Ectodermal cell (in vitro differentiated cells): ENCODE results near the gene SMIM24.
"Not testable (repeated sequence)": the region's sequence is repeated elsewhere in the genome, so short reads cannot be mapped to it uniquely, and the experiment has no call there.

ENCODE experiments used
- H3K27ac ChIP-seq: 2 replicates; pipeline ENCODE4 v1.7.0; 2013; ENCODE audit warnings: mild to moderate bottlenecking, low read depth, low read length; ENCODE audit not compliant: insufficient read depth, poor library complexity, severe bottlenecking
- H3K27me3 ChIP-seq: 2 replicates; pipeline ENCODE4 v1.7.0; 2013; ENCODE audit warnings: mild to moderate bottlenecking, low read length; ENCODE audit not compliant: insufficient read depth, control insufficient read depth, poor library complexity, severe bottlenecking
- H3K36me3 ChIP-seq: one replicate; pipeline ENCODE4 v1.7.0; 2013; ENCODE audit warnings: low read length; ENCODE audit not compliant: control insufficient read depth, insufficient read depth
- H3K4me1 ChIP-seq: one replicate; pipeline ENCODE4 v1.7.0; 2013; ENCODE audit warnings: low read length; ENCODE audit not compliant: control insufficient read depth, insufficient read depth
- H3K4me3 ChIP-seq: 2 replicates; pipeline ENCODE4 v1.7.0; 2013; ENCODE audit warnings: low read depth, low read length, control low read depth; ENCODE audit not compliant: insufficient read depth
- H3K9me3 ChIP-seq: 2 replicates; pipeline ENCODE4 v1.7.0; 2013; ENCODE audit warnings: mild to moderate bottlenecking, low read length, moderate library complexity; ENCODE audit not compliant: control insufficient read depth
- WGBS, 2 experiments: methylation state at CpG; one replicate each; pipeline ENCODE4 v1.1.7; 2013; ENCODE audit warnings: missing lambda C conversion rate in 2 of 2; 5-methylcytosine and 5-hydroxymethylcytosine counted together

The SMIM24 gene

DNA sequence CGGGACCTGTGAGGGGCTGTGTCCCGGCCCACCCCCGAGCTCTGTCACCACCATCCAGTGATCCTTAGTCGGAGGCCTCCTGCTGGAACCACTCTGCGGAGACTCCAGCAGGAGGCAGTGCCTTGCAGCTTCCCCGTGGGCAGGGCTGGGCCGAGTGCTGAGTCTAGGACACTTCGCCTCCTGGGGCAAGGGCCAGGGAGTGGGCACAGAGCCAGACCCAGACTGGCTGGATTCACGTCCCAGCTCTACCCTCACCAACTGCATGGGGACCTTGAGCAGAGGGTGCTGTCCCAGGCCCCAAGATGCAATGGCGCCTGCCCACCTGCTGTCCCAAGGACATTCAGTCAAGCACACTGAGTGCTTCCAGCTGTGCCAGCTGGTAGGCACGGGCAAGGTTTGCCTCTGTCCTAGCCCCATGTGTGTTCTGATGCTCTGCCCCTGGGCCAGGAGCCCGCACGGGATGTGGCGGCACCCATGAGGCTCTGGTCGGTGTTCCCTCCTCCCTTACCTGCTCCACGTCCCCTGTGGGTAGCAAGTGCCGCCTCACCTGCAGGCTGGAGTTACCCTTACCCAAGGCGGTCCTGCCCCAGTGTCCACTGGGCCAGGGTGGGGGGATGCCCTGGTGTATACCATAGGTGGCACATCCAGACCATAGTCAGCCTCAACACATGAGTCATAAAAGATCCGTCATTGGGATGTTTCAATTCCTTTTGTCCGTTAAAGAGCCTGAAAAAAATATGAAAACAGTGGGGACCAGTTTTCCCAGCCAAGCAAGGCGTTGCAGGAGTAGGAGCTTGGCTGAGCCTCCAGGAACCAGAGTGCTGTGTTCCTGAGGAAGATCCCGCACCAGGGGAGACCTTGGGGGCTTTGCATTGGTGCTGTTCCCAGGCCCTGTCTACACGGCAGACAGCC lies 33.2 kb upstream of the SMIM24 start:
- no peaks in the 10 kb centered on the region for H3K9me3 ChIP-seq
- no peaks in the 10 kb centered on the region for H3K4me1 ChIP-seq
- 93 to 94% methylated on average over 23 of the region's 23 CpGs for WGBS, 2 experiments
- H3K4me3 ChIP-seq: no peak overlapping the region
- H3K27me3 ChIP-seq: no peaks in the 10 kb centered on the region
- no peak overlapping the region for H3K27ac ChIP-seq
- H3K36me3 ChIP-seq: peaks cover 13% of the 10 kb centered on the region

- Histone ChIP-seq H3K27me3 (no peaks in the 10 kb centered on the region), H3K27ac (no peak overlapping the region), H3K36me3 (peaks cover 13% of the 10 kb centered on the region), H3K4me3 (no peak overlapping the region), H3K4me1 (no peaks in the 10 kb centered on the region), H3K9me3 (no peaks in the 10 kb centered on the region)
- 93 to 95% methylated on average over 17 of the region's 17 CpGs for WGBS, 2 experiments
Observed at GRCh38 chr19:3512562-3513228, 32.4 kb upstream of the SMIM24 start.

DNA sequence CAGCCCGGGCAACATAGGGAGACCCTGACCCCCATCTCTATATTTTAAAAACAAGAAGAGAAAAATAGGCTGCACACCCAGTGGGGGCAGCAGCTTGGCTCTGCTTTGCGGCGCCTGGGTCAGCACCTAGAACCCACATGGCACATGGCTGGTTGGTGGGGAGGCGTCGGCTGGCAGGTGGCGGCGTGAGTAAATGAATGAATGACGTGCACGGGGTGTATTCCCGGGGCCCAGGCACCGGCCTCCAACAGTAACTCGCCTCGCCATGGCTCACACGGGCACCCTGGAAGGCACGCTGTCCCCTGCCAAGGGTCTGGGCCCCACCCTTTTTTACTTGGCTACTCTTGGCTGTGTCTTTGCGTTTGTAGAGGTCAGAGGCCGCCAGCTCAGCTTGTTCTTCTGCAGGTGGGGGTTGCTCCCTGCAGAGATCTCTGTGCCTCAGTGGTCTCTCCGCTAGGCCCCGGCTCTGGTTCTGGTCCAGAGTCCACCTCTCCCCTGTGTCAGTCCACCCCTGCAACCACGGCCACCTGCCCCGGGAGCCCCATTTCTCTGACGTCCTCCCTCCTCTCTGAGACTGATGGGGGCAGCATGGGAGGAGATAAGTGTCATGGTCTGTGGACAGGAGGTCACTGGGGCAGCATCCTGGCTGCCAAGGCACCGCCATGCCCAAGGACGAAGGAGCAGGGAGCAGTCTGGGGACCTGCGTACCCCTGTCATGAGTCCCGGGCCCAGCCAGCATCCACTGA lies 31.4 kb upstream of the SMIM24 start:
- H3K9me3 ChIP-seq: no peaks in the 10 kb centered on the region
- WGBS, 2 experiments: 95 to 97% methylated on average over 26 of the region's 26 CpGs
- H3K4me3 ChIP-seq: no peak overlapping the region
- H3K4me1 ChIP-seq: no peaks in the 10 kb centered on the region
- H3K27ac ChIP-seq: no peak overlapping the region
- peaks cover 13% of the 10 kb centered on the region for H3K36me3 ChIP-seq
- H3K27me3 ChIP-seq: no peaks in the 10 kb centered on the region

GRCh38 chr19:3510727-3511126 lies 30.4 kb upstream of the SMIM24 start:
- H3K27me3 ChIP-seq: no peaks in the 10 kb centered on the region
- no peak overlapping the region for H3K27ac ChIP-seq
- H3K4me3 ChIP-seq: no peak overlapping the region
- H3K36me3 ChIP-seq: peaks cover 13% of the 10 kb centered on the region
- H3K9me3 ChIP-seq: no peaks in the 10 kb centered on the region
- H3K4me1 ChIP-seq: no peaks in the 10 kb centered on the region
- WGBS, 2 experiments: 95% methylated on average over 22 of the region's 22 CpGs

DNA sequence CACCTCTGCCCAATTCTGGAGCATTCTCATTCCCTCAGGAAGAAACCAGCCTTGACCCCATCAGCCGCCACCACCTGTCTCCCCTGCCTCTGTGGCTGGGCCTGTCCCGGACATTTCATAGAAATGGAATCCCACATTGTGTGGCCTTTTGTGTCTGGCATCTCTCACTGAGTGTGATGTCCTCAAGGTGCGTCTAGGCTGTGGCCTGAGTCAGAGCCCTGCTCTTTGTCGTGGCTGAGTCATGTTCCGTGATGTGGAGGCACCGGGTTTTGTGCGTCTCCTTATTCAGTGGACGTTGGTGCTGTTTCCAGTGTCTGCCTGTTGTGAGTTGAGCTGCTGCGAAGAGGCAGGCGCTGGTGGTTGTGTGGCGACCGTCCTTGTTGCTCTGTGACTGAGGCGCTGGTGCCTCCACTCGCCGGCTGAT lies 29.3 kb upstream of the SMIM24 start:
- H3K9me3 ChIP-seq: no peaks in the 10 kb centered on the region
- H3K27ac ChIP-seq: no peak overlapping the region
- no peak overlapping the region for H3K4me3 ChIP-seq
- H3K4me1 ChIP-seq: no peaks in the 10 kb centered on the region
- H3K36me3 ChIP-seq: peaks cover 13% of the 10 kb centered on the region
- 95 to 96% methylated on average over 15 of the region's 15 CpGs for WGBS, 2 experiments
- H3K27me3 ChIP-seq: no peaks in the 10 kb centered on the region

DNA sequence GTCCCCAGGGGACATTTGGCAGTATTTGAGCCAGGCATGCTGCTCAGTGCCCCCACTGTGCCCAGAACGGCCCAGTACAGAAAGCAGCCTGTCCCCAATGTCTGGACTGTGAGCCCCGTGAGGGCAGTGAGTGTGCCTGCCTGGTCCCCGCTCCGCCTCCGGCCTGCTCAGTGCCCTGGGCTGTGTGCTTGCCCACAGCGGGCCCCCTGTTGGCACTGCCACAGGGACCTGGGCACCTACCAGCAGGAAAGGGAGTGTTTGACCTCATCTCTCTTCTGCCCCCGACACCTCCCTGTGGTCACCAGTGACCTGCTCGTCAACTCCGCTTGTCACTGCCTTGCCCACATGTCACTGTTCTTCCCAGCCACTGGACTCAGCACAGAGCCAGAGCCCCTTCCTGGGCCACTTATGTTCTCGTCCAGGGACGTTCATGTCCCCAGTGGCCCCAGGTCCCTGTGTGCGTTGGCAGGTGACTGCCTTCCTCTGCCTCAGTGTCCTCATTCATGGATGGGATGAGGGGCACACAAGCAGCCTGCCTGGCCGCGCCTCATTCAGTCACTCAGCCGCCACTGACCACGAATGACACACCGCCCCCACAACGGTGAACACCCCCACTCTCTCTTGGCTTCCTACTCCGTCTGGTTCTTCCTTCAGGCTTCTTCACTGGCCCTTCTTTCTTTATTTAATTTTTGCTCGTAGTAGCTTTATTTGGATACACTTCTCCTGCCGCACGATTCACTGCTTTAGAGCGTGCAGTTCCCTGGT lies 28.6 kb upstream of the SMIM24 start:
- Histone ChIP-seq H3K27me3 (no peaks in the 10 kb centered on the region), H3K4me3 (no peak overlapping the region), H3K27ac (no peak overlapping the region), H3K9me3 (no peaks in the 10 kb centered on the region), H3K36me3 (peaks cover 13% of the 10 kb centered on the region), H3K4me1 (no peaks in the 10 kb centered on the region)
- WGBS, 2 experiments: 96% methylated on average over 23 of the region's 23 CpGs

DNA sequence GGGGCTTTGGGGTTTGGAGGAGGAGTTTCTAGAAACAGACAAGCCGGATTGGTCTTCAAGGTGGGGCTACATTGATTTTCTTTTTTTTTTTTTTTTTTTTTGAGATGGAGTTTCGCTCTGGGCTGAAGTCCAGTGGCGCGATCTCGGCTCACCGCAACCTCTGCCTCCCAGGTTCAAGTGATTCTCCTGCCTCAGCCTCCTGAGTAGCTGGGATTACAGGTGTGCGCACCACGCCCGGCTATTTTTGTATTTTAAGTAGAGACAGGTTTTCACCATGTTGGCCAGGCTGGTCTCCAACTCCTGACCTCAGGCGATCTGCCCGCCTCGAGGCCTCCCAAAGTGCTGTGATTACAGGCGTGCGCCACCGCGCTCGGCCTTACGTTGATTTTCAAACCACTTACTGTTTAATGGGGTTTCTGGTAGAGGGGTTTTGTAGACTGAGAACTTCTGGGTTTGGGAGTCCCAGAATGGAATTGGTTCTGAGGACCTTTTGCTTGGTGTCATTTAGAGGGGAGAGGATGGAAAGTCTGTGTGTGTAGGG lies 27.9 kb upstream of the SMIM24 start:
- not testable (repeated sequence) for H3K27ac ChIP-seq, H3K4me1 ChIP-seq, H3K9me3 ChIP-seq, H3K4me3 ChIP-seq, H3K27me3 ChIP-seq
- peaks cover 13% of the 10 kb centered on the region for H3K36me3 ChIP-seq
- 88 to 91% methylated on average over 18 of the region's 18 CpGs for WGBS, 2 experiments

- 9 to 12% methylated on average over 30 to 31 of the region's 31 CpGs for WGBS, 2 experiments
Observed at GRCh38 chr19:3507371-3508120, 27.2 kb upstream of the SMIM24 start.

More at GRCh38 chr19:3507371-3508120, 27.2 kb upstream of the SMIM24 start:
- H3K9me3 ChIP-seq: no peaks in the 10 kb centered on the region
- no peaks in the 10 kb centered on the region for H3K27me3 ChIP-seq
- peaks cover 13% of the 10 kb centered on the region for H3K36me3 ChIP-seq
- peak overlapping the region; percentile 89 for H3K4me3 ChIP-seq
- H3K4me1 ChIP-seq: no peaks in the 10 kb centered on the region
- H3K27ac ChIP-seq: no peak overlapping the region
